ENCODE measurements around the gene GPAT3.
"Not testable (repeated sequence)": the region's sequence is repeated elsewhere in the genome, so short reads cannot be mapped to it uniquely, and the experiment has no call there.

Gene GPAT3

DNA sequence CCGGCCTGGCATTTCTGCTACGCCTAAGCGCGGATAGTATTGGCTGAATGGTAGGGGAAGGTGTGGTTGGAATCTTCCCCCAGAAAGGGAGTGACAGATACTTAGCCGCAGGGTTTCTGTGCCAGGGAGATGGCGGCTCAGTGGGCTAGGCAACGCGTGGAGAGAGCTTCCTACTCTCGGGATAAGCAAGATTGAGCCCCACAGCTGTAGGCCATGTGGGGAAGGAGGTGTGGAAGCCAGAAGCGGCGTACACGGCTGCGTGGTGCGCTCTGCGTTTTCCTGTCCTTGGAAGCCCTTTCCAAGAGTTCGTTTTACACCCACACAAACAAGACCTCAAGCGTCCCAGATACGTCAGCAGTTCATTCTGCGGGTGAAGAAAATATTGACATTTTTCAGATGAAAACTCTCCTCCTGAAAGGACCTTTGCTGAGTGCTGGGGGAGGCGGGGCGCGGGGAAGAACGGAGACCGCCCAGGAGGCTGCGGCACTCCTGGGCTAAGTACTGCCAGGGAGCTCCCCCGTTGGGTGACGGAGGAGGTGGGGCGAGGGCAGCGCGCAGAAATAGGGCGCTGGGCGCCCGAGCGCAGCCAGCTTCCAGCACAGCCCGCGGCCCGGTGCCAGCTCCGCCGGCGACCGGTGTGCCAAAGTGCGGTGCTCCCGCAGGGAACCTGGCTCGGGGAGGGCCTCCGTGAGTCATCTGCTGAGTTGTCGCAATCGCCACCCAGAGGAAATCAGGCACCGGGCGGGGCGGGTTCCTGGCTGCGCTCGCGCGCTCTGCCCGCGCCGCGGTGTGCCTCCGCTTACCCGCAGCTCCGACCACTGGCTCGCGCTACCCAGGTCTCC, at the start of gene GPAT3:
Gene GPAT3 (plus strand): TSS at position 589 of the 842 bp plus-strand sequence. CDS start 515 bp downstream, outside the sequence.
- peak in 44 of 51 donors; percentile 2 to 70 (median 28) for DNase-seq

DNA sequence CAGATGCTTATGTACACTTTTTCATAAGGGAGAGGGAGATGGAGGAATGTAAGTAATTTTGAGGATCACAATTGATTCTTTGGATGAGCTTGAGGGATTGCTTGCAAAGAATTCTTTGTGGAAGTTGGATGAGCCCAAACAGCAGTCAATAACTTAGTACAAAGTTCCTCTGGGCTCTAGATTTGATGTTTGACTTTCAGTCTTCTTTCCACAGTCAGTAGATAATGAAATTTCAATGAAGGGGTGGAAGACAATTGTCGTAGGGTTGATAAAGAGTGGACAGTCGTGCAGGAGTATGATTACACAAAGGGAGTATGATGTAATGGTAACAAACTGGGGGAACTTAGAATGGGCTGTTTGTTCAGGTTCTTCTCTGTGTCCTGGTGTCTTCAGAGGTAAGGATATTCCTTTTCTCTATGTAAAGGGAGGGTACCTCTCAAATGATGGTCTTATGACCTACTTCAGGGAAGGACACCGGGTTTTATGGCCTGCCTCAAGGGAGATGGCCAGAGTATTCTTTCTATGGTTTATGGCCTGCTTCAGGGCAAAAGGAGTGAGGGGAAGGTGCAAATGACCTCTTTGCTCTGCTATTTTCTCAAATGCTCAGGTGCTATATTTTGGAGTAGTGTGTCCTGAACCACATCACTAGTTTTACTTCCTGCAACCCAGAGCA, 49.3 kb upstream of the GPAT3 start:
- no peak for DNase-seq

DNA sequence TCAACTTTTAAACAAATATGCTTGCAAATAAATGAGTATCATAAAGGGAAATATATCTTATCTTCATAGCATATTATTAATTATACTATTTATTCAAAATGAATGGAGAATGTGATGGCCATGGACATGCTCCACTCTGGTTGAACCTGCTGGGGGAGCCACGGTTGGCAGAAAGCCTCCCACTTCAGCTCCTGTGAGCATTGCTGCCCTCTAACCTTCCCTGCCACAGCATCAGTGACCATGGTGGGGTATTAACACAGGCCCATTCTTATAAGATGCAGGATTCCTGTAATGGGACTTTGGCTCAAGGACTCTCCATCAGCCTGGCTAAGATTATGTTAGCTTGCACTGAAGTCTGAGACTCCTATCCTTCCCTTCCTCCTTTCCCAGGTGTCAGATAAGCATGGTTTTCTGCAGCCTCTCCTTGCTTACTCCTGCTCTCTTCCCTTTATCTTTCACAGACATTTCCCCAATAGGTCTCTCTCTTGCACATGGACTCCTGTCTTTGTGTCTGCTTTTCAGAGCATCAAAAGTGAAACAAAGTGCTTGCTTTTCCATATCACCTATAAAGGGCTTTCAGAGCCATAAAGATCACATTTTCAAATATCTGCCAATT, 46.1 kb upstream of the GPAT3 start:
- no peak for DNase-seq

DNA sequence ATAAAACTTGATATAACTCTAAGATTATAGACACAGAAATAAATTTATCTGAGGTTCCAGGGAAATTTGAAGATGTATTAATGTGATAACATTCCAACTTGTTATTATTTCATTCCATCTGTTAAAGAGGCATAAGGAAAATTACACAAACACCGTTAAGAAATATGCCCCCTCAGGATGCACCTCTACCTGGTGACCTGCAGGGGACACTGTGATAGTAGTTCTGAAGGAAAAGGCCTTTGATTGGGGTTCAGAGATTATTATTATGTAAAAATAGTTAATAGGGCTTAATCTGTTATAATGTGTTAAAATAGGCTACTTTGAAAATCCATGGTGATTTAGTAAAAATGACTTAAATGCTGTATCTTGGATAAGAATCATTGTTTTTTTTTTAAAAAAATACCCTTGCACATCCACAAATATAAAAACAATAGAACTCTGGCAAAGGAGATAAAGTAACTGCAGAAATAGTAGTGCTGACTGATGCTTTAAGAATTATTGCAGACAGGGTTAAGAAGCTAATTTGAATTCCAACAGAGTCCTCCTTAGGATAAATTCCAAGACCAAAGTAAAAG, 44.9 kb upstream of the GPAT3 start:
- no peak for DNase-seq

DNA sequence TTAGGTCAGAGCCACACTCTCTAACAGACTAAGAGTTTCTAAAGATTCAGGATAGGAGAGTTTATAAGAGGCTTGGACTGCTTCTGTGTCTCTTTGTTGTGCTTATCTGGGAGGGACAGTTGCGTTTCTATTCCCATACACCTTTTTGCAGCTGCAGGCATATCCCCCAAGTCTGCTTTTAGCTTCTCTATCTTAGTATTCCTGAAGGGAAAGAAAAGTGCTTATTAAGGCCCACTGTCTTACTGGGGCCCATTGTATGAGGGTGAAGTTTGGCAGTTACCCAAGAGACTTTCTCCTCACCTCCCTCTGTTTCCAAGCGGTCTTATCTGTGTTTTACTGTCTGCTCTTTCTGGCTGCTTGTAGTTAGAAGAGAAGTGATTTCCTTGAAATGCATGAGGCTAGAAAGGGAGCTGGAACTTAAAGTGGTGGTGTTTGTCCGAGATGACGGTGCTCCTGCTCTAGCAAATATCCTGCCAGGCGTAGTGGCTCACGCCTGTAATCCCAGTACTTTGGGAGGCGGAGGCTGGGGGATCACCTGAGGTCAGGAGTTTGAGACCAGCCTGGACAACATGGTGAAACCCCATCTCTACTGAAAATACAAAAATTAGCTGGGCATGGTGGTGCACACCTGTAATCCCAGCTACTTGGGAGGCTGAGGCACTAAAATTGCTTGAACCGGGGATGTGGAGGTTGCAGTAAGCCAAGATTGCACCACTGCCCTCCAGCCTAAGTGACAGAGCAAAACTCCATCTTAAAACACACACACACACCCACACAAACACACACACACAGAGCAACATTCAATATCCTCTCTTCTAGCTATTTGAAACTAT, 39.6 kb upstream of the GPAT3 start:
- DNase-seq: not testable (repeated sequence)

DNA sequence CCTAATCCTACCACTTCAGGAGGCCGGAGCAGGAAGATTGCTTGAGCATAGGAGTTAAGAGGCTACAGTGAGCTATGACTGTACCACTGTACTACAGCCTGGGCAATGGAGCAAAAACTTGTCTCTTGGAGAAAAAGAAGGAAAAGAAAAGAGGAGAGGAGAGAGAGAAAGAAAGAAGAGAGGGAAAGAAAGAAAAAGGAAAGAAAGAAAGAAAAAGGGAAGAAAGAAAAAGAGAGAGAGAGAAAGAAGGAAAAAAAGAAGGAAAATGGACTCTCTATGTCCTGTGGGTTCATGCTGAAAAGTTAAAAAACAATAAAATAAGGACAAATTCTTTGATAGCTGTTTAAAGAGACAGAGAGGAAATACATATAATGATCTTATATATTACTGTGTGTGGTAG, 37.7 kb upstream of the GPAT3 start:
- DNase-seq: no peak

DNA sequence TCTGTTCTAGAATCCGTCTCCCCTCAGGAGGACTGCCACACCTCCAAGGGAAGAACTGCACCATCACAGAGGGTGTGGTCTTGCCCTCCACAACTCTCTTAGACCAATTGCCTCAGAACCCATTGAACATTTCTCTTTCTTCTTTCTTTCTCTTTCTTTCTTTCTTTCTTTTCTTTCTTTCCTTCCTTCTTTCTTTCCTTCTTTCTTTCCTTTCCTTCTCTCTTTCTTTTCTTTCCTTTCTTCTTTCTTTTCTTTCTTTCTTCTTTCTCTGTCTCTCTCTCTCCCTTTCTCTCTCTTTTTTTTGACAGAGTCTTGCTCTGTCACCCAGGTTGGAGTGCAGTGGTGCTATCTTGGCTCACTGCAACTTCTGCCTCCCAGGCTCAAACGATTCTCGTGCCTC, 34.2 kb upstream of the GPAT3 start:
- not testable (repeated sequence) for DNase-seq

DNA sequence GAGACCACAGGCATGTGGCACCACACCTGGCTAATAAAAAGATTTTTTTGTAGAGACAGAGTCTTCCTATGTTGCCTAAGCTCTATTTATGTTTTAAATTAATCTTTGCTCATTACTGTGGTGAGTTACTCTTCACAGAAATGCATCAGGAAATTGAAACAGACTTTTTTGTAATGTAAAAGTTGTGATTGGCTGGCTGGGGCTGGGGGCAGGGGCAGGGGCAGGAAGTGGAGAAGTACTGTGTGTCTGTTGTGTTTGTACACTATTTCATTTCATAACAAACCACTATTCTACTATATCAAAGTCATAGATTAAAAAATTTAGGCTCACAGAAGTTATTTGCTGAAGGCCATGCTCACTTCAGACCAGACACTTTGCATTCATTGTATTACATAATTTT, 31.9 kb upstream of the GPAT3 start:
- no peak for DNase-seq

DNA sequence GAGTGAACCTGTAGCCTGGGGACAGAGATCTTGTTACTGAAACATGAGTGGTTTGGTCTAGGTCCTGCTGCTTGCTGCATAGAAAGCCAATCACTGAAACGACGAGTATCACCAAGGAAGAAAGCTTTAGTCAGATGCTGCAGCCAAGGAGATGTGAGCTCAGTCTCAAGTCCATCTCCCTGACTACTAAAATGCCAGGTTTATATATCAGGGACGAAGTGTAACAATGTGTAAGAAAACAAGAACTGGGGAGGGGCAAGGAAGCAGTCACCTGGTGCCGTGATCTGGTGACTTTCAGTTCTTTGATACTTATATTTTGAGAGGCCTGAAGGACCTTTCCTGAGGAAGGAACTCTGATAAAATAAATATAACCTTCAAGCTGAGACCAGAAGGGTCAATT, 31.4 kb upstream of the GPAT3 start:
- DNase-seq: no peak

DNA sequence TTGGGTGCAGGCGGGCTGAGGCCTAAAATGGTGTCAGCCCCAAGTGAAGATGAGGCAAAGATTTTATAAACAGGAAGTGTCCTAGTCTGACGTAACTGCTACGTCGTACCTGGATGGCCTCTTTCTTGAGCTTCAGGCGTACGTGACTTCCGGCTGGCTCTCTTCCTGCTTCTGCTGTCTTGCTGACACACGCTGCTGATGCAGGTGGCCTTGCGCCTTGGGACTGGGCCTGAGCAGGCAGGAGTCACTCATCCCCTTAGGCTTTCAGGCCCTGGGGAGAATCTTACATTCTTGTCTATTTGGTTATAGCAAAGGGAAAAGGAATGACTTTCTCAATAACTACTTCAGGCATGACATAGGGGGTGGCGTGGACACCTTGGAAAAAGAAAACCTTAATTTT, 30.9 kb upstream of the GPAT3 start:
- DNase-seq: no peak

DNA sequence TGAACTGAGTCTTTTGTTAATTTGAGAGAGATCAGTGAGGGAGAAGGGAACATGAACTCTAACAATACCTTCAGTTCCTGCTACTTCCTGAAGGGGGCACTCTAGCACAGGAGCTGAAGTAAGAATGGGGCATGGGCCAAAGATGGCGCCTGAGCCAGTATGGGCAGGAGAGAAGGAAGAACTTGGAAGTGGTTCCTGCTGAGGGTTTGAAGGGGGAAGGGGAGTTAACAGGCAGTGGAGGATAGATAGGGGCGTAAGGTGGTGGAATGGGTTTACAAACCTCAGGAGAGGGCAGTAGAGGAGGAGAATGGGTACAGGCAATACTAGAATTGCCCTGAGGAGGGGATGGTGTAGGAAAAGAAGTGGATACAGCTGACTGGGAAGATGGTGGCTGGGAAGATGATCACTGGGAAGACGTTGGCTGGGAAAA, 26.7 kb upstream of the GPAT3 start:
- peak in 10 of 51 donors; percentile 1 to 17 (median 4) for DNase-seq

DNA sequence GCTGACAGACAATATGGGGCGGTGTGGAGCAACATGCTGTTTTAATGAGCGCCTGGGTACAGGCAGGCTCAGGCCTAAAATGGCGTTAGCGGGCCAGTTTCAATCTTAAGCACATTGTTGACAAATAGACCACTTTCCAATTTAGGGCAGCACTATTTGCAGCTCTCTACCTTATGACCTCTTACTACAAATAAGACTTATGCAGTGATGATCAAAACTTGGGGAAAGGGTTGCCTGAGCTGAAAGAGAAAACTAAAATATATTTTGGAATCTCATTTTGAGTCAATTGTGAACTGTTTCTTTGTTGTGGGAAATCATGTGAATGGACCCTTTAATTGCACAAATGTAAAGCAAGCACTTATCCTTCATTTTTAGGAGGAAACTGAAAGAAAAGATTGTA, 25.5 kb upstream of the GPAT3 start:
- no peak for DNase-seq

DNA sequence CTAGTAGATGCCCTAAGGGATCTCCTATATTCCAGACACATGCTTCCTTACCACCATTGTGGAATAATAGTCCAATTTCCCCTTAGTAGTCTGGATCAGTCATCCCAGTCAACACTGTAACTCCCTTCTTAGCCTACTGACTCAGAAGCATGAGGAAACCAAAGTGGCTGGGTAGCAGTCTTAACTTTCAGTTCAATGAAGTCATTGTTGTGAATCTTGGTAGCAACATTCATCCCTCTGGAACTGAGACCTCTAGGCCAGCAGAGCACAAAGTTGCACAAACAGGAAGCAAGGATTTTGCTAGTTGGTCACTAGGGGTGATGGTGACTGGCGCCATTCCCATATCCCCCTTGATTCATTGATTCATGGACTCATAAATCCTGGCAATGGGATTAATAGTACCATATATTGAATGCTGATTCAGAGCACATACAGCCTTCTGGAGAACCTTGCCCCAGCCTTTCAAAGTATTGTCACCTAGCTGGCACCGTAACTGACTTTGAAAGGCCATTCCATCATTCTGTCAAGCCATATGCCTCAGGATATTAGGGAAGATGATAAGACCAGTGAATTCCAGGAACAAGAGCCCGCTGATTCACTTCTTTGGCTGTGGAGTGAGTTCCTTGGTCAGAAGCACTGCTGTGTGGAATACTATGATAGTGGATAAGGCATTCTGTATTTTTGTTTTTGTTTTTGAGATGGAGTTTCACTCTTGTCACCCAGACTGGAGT, 19.7 kb upstream of the GPAT3 start:
- no peak for DNase-seq

DNA sequence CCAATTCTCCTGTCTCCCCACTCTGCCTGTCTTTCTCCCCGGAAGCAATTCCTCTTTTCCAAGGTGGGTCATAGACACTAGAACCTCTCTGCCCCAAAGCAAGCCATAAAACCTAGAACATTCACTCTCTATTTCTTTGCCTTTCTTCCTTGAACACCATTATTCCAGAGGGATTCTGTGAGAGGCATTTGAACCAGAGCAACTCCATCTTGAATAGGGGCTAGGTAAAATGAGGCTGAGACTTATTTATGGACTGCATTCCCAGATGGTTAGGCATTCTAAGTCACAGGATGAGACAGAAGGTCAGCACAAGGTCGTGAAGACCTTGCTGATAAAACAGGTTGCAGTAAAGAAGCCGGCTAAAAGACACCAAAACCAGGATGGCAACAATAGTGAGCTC, 13.7 kb upstream of the GPAT3 start:
- no peak for DNase-seq

DNA sequence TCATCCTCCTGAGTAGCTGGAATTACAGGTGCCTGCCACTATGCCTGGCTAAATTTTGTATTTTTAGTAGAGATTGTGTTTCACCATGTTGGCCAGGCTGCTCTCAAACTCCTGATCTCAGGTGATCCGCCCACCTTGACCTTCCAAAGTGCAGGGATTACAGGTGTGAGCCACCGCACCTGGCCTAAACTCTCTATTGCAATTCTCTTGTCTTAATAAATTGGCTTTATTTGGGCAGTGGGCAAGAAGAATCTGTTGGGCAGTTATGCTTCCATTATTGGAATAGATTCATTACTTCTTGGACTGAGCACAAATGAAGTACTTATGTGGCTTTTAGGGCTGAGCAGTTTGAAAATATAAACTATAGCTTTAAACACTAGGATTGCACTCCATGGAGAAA, 8.2 kb upstream of the GPAT3 start:
- DNase-seq: no peak

DNA sequence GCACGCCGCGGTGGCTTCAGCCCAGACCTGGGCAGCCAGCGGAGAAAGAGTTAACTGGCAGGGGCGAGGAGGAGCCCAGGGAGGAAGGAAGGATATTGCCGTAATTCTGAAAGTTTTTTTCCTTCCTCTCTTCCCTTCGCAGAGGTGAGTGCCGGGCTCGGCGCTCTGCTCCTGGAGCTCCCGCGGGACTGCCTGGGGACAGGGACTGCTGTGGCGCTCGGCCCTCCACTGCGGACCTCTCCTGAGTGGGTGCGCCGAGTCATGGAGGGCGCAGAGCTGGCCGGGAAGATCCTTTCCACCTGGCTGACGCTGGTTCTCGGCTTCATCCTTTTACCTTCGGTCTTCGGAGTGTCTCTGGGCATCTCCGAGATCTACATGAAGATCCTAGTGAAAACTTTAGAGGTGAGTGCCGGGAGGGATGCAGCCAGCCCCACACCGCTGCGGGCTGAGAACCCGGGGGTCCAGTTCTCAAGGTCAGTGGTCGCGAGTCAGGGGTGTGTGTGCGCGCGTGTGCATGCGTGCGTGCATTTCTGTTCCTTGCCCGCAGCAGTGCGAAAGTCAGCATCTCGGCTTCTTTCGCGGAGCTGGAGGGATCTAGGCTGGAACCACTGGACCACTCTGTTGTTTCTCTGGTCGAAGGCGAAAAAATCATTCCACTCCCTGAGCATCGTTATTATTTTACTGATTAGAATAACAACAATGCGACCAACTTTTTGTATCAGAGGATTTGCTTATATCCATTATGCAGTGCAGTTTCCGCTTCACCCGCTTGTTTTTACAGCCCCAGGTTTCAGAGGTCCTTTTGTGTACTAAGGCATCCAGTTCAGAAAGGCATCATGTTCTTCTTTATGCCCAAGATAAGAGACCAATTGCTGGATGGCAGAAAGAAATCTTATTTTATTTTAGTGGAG, 709 bp downstream of the GPAT3 start:
- peak in 7 of 51 donors; percentile 10 to 50 (median 29) for DNase-seq

DNA sequence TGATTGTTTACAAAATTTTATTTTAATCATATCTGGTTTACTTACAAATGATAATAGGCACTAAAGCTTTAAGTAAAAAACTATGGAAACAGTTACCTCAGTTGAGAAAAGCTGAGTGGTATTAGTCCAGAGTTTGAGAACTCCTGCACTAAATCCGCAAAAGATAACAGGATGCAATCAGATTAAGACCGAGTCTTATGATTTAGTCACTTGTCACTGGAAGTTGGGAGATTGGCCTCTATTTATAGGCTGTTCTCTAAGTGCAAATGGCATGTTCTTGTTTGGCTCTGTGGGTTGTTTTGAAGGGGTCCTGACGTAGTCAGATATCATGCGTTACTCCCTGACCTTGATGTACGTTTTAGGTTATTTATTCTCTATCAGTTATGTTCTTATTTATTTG, 6.3 kb downstream of the GPAT3 start:
- DNase-seq: no peak

DNA sequence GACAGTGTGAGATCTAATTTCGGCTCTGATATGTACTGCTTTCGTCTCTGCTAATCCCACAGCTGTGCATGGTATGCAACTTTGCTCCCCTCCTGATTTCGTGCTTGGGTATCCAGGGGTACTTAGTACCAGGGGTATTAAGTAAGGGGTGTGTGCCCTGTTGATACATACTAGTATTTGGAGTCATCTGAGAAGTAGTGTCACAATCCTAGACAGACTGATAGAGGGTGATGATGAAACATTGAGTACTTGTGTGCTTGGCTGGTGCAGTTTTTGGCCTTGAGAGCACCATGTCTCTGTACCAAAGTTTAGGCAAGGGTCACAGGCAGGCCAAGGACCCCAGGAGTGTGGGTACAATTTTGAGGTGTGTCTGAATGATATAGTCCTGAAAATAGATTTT, 10.9 kb downstream of the GPAT3 start:
- DNase-seq: no peak

DNA sequence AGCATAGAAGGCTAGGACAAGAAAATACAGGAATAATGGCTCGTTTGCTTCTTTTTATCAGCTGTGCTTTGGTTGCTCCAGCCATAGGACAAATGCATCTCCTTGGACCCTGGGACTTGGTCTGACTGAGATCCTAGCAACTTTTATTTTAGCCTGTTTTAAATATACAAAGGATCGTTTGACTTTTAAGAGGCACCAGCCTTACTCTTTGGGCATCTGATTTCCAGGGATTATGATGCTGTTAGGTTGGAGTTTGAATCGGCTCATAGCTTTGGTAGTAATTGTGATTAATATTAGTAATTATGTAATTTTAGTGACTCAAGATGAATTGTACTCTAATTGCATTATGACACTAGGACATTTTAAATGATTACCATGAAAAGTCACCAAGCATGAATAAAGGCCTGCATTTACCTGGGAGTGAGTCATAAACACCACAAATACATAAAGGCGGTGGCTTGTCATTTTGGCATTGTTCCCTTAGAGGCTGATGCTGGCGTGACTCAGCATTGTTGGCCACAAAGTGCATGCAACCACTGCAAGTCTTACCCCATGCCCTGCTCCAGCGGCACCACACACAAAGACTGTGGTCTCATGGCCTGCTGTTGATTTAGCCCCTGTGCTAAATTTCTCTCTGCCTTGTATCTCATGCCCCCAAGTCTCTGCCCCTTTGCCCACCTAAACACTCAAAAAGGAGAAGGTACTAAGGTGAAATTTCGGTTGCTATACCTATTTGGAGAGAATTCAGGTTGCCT, 12.4 kb downstream of the GPAT3 start:
- DNase-seq: peak in 6 of 51 donors; percentile 0 to 7 (median 4)

Data from hypothalamus (tissue), 51 donors.